ENCODE data around the gene GAMT.

The GAMT gene

GRCh38 chr19:1418951-1419738, 17.8 kb upstream of the GAMT start:
- DNase-seq (ENCODE audit: low read depth): no peak

- no peak for DNase-seq (ENCODE audit: low read depth)
Observed at GRCh38 chr19:1418496-1418775, 17.1 kb upstream of the GAMT start.

- DNase-seq (ENCODE audit: low read depth): no peak
Observed at GRCh38 chr19:1417681-1418495, 16.5 kb upstream of the GAMT start.

GRCh38 chr19:1417145-1417544, 15.8 kb upstream of the GAMT start:
- DNase-seq (ENCODE audit: low read depth): no peak

GRCh38 chr19:1416014-1416841, 14.9 kb upstream of the GAMT start:
- DNase-seq (ENCODE audit: low read depth): no peak

- DNase-seq (ENCODE audit: low read depth): no peak
Observed at GRCh38 chr19:1412995-1413800, 11.9 kb upstream of the GAMT start.

GRCh38 chr19:1412323-1412923, 11.1 kb upstream of the GAMT start:
- DNase-seq (ENCODE audit: low read depth): no peak

GRCh38 chr19:1411255-1412191, 10.2 kb upstream of the GAMT start:
- no peak for DNase-seq (ENCODE audit: low read depth)

- DNase-seq (ENCODE audit: low read depth): no peak
Observed at GRCh38 chr19:1410789-1411188, 9.4 kb upstream of the GAMT start.

GRCh38 chr19:1410136-1410786, 8.9 kb upstream of the GAMT start:
- no peak for DNase-seq (ENCODE audit: low read depth)

- DNase-seq (ENCODE audit: low read depth): no peak
Observed at GRCh38 chr19:1409204-1410005, 8.1 kb upstream of the GAMT start.

- DNase-seq (ENCODE audit: low read depth): no peak
Observed at GRCh38 chr19:1408300-1409203, 7.2 kb upstream of the GAMT start.

- no peak for DNase-seq (ENCODE audit: low read depth)
Observed at GRCh38 chr19:1407528-1408299, 6.4 kb upstream of the GAMT start, which contains the start of gene DAZAP1. Gene DAZAP1 (plus strand): TSS chr19:1407586. CDS start chr19:1407774, 188 bp downstream.

- DNase-seq (ENCODE audit: low read depth): peak; percentile 87
Observed at GRCh38 chr19:1406774-1407527, 5.6 kb upstream of the GAMT start.

- no peak for DNase-seq (ENCODE audit: low read depth)
Observed at GRCh38 chr19:1402411-1403070, 1.2 kb upstream of the GAMT start.

- no peak for DNase-seq (ENCODE audit: low read depth)
Observed at GRCh38 chr19:1401889-1402217, 511 bp upstream of the GAMT start.
